Lower lobe of right lung (tissue), 2 donors: ENCODE measurements around the gene EYA2. TPM values are rescaled to one million over a fixed set of nuclear protein-coding genes. Genes with fewer than 3 reads are reported as not detected.
"Not testable (repeated sequence)": the region's sequence is repeated elsewhere in the genome, so short reads cannot be mapped to it uniquely, and the experiment has no call there.

Experiments used
- ATAC-seq, 2 donors: fragments of 200-7000 bp; cut with Tn5 transposase; one replicate each; pipeline ENCODE4 v1.9.1; 2020 to 2022; ENCODE audit warnings: mild to moderate bottlenecking in 2 of 2, moderate library complexity in 2 of 2
- DNase-seq: peaks from one replicate; pipeline ENCODE4 v3.0.0-alpha.2; 2020
- H3K27ac ChIP-seq: fragments of 200-600 bp; one replicate; pipeline ENCODE4 v1.8.0; 2022
- H3K27me3 ChIP-seq: fragments of 200-600 bp; one replicate; pipeline ENCODE4 v1.8.0; 2022; ENCODE audit warnings: low read depth
- H3K36me3 ChIP-seq: fragments of 200-600 bp; one replicate; pipeline ENCODE4 v1.8.0; 2022; ENCODE audit warnings: mild to moderate bottlenecking
- H3K4me1 ChIP-seq: fragments of 200-600 bp; one replicate; pipeline ENCODE4 v1.8.0; 2022
- H3K4me3 ChIP-seq: fragments of 200-600 bp; one replicate; pipeline ENCODE4 v1.8.0; 2022; ENCODE audit warnings: mild to moderate bottlenecking
- H3K9me3 ChIP-seq: fragments of 200-600 bp; one replicate; pipeline ENCODE4 v1.8.0; 2022
- intact Hi-C: fragments of 100-400 bp; cut with DNase I; formaldehyde crosslinking; loops from one replicate; pipeline ENCODE4 v1.11.0; 2022
- total RNA-seq: library from RNA; stranded (reverse); fragmentation: NEBNext Ultra II Directional; extraction: Animal tissue kit (Norgen Biotek cat#: 25700); gene quantifications from one replicate; pipeline ENCODE4 v1.2.1, GENCODE V29; 2021
- TF ChIP-seq, protein P1 (sequence below): fragments of 200-600 bp; IDR thresholded peaks from one replicate; pipeline ENCODE4 v1.8.0; 2022; ENCODE audit warnings: antibody characterized with exemption, mild to moderate bottlenecking
- donor health status: DM: no; HTN: yes; CAD: no; lungs with severe emphysema.

EYA2 gene
- total RNA-seq, 1 donor from 2014 or later, result 3.5 TPM

GRCh38 chr20:47198996-47199552 lies 304.4 kb downstream of the EYA2 start:
- H3K4me3 ChIP-seq, result no peak overlapping the region
- H3K27me3 ChIP-seq, result no peaks in the 10 kb centered on the region
- no peak overlapping the region for H3K27ac ChIP-seq
- ATAC-seq (no peak), DNase-seq (no peak)
- H3K9me3 ChIP-seq, result no peaks in the 10 kb centered on the region
- TF ChIP-seq, protein P1, sequence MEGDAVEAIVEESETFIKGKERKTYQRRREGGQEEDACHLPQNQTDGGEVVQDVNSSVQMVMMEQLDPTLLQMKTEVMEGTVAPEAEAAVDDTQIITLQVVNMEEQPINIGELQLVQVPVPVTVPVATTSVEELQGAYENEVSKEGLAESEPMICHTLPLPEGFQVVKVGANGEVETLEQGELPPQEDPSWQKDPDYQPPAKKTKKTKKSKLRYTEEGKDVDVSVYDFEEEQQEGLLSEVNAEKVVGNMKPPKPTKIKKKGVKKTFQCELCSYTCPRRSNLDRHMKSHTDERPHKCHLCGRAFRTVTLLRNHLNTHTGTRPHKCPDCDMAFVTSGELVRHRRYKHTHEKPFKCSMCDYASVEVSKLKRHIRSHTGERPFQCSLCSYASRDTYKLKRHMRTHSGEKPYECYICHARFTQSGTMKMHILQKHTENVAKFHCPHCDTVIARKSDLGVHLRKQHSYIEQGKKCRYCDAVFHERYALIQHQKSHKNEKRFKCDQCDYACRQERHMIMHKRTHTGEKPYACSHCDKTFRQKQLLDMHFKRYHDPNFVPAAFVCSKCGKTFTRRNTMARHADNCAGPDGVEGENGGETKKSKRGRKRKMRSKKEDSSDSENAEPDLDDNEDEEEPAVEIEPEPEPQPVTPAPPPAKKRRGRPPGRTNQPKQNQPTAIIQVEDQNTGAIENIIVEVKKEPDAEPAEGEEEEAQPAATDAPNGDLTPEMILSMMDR, result no peak
- H3K4me1 ChIP-seq, result peaks cover 12% of the 10 kb centered on the region
- intact Hi-C loops, result no loop called here
- H3K36me3 ChIP-seq, result no peaks in the 10 kb centered on the region

GRCh38 chr20:47201074-47201730 lies 306.6 kb downstream of the EYA2 start:
- Histone ChIP-seq H3K4me3 (no peak overlapping the region), H3K4me1 (peaks cover 5% of the 10 kb centered on the region), H3K27me3 (no peaks in the 10 kb centered on the region), H3K9me3 (no peaks in the 10 kb centered on the region), H3K36me3 (no peaks in the 10 kb centered on the region), H3K27ac (no peak overlapping the region)
- TF ChIP-seq, protein P1, result no peak
- ATAC-seq (no peak), DNase-seq (no peak)
- intact Hi-C loops, result no loop called here

DNA sequence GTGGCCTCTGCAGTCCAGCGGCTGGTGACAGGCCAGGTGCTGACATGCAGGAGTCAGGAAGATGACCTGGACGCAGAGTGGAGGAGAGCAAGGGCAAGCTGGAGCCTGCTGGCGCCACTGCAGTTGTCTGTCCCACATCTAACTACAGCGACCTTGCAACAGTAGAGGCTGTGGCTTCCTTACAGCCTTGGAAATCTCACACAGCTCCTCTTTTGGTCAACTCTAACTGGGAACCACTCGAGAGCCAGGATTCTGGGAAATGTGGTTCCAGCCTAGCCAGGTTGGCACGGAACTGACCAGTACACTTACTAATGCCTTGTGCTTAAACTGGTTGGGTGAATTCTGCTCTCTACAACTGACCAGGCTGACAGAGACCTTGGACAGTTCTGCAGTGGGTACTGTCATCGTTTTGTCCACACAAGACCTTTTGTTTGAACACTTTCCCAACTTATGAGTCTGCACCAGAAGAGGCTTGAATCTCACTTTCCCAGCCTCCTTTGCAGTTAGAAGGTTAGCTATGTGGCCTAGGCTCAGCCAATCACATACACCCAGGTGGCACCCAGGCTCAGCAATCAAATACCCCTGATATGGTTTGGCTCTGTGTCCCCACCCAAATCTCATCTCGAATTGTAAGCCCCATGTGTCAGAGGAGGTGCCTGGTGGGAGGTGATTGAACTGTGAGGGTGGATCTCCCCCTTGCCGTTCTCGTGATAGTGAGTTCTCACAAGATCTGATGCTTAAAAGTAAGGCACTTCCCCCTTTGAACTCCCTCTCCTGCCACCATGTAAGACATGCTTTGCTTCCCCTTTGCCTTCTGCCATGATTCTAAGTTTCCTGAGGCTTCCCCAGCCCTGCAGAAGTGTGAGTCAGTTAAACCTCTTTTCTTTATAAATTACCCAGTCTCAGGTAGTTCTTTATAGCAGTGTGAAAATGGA lies 308.4 kb downstream of the EYA2 start:
- Histone ChIP-seq H3K27ac (no peak overlapping the region), H3K9me3 (no peaks in the 10 kb centered on the region), H3K4me3 (no peak overlapping the region), H3K36me3 (no peaks in the 10 kb centered on the region), H3K27me3 (no peaks in the 10 kb centered on the region), H3K4me1 (no peaks in the 10 kb centered on the region)
- TF ChIP-seq, protein P1, result no peak
- ATAC-seq (no peak), DNase-seq (no peak)
- intact Hi-C loops, result no loop called here

GRCh38 chr20:47204008-47204849 lies 309.6 kb downstream of the EYA2 start:
- no peak overlapping the region for H3K4me3 ChIP-seq
- TF ChIP-seq, protein P1, result no peak
- H3K4me1 ChIP-seq, result no peaks in the 10 kb centered on the region
- no peak overlapping the region for H3K27ac ChIP-seq
- no peak for ATAC-seq
- H3K9me3 ChIP-seq, result no peaks in the 10 kb centered on the region
- no peak for DNase-seq
- H3K36me3 ChIP-seq, result peaks cover 11% of the 10 kb centered on the region
- intact Hi-C loops, result no loop called here
- H3K27me3 ChIP-seq, result no peaks in the 10 kb centered on the region

- ATAC-seq, intact Hi-C loops, H3K27me3 ChIP-seq, H3K4me1 ChIP-seq, H3K9me3 ChIP-seq, DNase-seq, H3K4me3 ChIP-seq, H3K27ac ChIP-seq: not testable (repeated sequence)
- peaks cover 16% of the 10 kb centered on the region for H3K36me3 ChIP-seq
These were observed 310.1 kb downstream of the EYA2 start for GRCh38 chr20:47204850-47205122.
